ENCODE results near the gene MXRA7.

The MXRA7 gene

DNA sequence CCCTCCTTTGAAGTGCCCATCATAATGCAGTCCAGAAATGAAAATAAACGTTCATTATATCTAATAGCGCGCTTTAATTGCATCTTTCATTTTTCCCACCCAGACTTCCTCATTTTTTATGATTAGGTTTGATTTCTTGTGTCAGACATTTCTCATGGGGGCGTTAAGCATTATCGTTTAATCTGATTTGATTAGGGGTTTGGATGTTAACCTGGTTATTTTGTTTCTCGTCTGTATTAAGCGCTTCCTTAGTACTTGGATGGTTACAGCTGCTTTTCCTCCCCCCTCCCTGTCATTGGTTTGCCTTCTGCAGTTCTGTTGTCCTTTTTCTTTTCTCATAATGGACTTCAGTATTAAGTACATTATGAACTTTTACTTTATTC is 27.7 kb upstream of the MXRA7 start:
- no peak for TF ChIP-seq CTCF (conservative IDR thresholded peaks at IDR 0.05; ENCODE audit: low read depth)
- H3K27ac ChIP-seq, result peak overlapping the region; percentile 96
- CTCF ChIA-PET, result interaction anchor here (0.6 to 0.7 kb wide), 2 partner anchors 28 to 81 kb away, joined by 3 to 5 read pairs; no protein-coding TSS in a partner anchor
- POLR2A ChIA-PET (ENCODE audit: low non-redundant PET), result no interaction called here
- DNase-seq (ENCODE audit: low spot score), result no peak

GRCh38 chr17:76737676-76738467 is 27.1 kb upstream of the MXRA7 start, which contains the start of gene MFSD11:
MFSD11 (plus strand) TSS chr17:76738119; CDS start chr17:76738353, 234 bp downstream.
- peak; percentile 96 for DNase-seq (ENCODE audit: low spot score)
- TF ChIP-seq CTCF (conservative IDR thresholded peaks at IDR 0.05; ENCODE audit: low read depth), result no peak
- CTCF ChIA-PET, result interaction anchor here (0.6 to 0.7 kb wide), 2 partner anchors 29 to 423 kb away, joined by 3 to 5 read pairs; no protein-coding TSS in a partner anchor

GRCh38 chr17:76737082-76737675 is 26.4 kb upstream of the MXRA7 start, which contains the start of gene SRSF2:
SRSF2 (minus strand) TSS chr17:76737331; CDS start chr17:76737160, 171 bp downstream.
- CTCF ChIA-PET, result interaction anchor here (0.6 kb wide), 1 partner anchor 21 kb away, joined by 3 read pairs; no protein-coding TSS in a partner anchor
- peak; percentile 99 for DNase-seq (ENCODE audit: low spot score)
- TF ChIP-seq CTCF (conservative IDR thresholded peaks at IDR 0.05; ENCODE audit: low read depth), result no peak
- POLR2A ChIA-PET (ENCODE audit: low non-redundant PET), result interaction anchor here (0.9 kb wide), 1 partner anchor 9 kb away, joined by 5 read pairs; no protein-coding TSS in a partner anchor
- peak within 1 kb of the TSS; percentile 96 for H3K27ac ChIP-seq

More at GRCh38 chr17:76737676-76738467, 27.1 kb upstream of the MXRA7 start, which contains the start of gene MFSD11:
- POLR2A ChIA-PET (ENCODE audit: low non-redundant PET), result interaction anchor here (0.7 kb wide), 1 partner anchor 100 kb away, joined by 3 read pairs; no protein-coding TSS in a partner anchor
- peak within 1 kb of the TSS; percentile 96 for H3K27ac ChIP-seq

DNA sequence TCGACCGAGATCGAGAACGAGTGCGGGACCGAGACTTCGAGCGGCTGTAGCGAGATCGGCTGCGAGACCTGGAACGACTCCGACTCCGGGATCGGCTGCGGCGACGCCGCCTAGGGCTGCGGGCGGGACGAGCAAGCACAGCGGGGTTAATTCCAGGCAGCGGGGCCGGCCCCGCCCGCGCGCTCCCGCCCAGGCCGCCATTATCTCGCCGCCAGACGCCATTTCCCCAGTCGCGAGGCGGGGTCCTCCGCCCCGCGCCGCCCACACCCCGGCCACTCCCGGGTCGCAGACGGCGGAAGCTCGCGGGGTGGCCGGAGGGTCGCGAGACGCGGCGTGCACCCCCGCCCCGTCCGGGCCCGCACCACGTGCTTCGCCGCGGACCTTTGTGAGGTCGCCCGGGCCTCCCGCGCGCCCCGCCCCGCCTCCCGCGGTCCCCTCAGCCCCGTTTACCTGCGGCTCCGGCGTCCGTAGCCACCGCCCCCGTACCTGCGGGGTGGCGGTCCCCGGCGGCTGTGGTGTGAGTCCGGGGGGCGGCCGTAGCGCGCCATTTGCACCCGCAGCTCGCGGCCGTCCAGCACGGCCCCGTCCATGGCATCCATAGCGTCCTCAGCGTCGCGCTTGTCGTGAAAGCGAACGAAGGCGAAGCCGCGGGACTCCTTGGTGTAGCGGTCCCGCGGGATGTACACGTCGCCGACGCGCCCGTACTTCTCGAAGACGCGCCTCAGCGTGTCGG is 25.8 kb upstream of the MXRA7 start:
- peak overlapping the region; percentile 96 for H3K27ac ChIP-seq
- TF ChIP-seq CTCF (conservative IDR thresholded peaks at IDR 0.05; ENCODE audit: low read depth), result no peak; the same call in 1 of the 2 replicates
- peak; percentile 40 for DNase-seq (ENCODE audit: low spot score)
- CTCF ChIA-PET, result interaction anchor here (0.6 kb wide), 1 partner anchor 22 kb away, joined by 3 read pairs; no protein-coding TSS in a partner anchor
- POLR2A ChIA-PET (ENCODE audit: low non-redundant PET), result interaction anchor here (0.9 kb wide), 2 partner anchors 8 to 11 kb away, joined by 5 read pairs; no protein-coding TSS in a partner anchor

- peak overlapping the region; percentile 96 for H3K27ac ChIP-seq
- ChIA-PET POLR2A (ENCODE audit: low non-redundant PET) (interaction anchor here (0.6 to 0.9 kb wide), 2 partner anchors 9 to 10 kb away, joined by 3 to 5 read pairs; no protein-coding TSS in a partner anchor), CTCF (no interaction called here)
- no peak for TF ChIP-seq CTCF (conservative IDR thresholded peaks at IDR 0.05; ENCODE audit: low read depth)
- no peak for DNase-seq (ENCODE audit: low spot score)
These were observed 25.0 kb upstream of the MXRA7 start for GRCh38 chr17:76735586-76736348.
